Heart left ventricle (tissue), 16 donors: ENCODE data around the gene CDC16. TPM values are rescaled to one million over a fixed set of nuclear protein-coding genes. Genes with fewer than 3 reads are reported as not detected.

Source experiments
- ATAC-seq, 4 donors: fragments of 200-7000 bp; cut with Tn5 transposase; one replicate each; pipeline ENCODE4 v1.9.1; 2020 to 2022; ENCODE audit warnings: moderate library complexity in 4 of 4, mild to moderate bottlenecking in 3 of 4, moderate number of reproducible peaks in 1 of 4
- DNase-seq, 5 donors: peaks; one replicate each; pipeline ENCODE4 v3.0.0-alpha.2; 2020
- H3K27ac ChIP-seq, 12 donors: fragments of 200-600 bp; sonication (generic) in 4 of 12; one replicate each; pipeline versions ENCODE4 v1.5.0 to v1.8.0; 2016 to 2022; ENCODE audit warnings: mild to moderate bottlenecking in 2 of 12
- H3K27me3 ChIP-seq, 9 donors: fragments of 200-600 bp; sonication (generic) in 2 of 9; one replicate each; pipeline versions ENCODE4 v1.5.1 to v1.8.0; 2016 to 2022; ENCODE audit warnings: mild to moderate bottlenecking in 3 of 9
- H3K36me3 ChIP-seq, 9 donors: fragments of 200-600 bp; sonication (generic) in 2 of 9; one replicate each; pipeline versions ENCODE4 v1.5.0 to v1.8.0; 2018 to 2022; ENCODE audit warnings: mild to moderate bottlenecking in 2 of 9
- H3K4me1 ChIP-seq, 12 donors: fragments of 200-600 bp; sonication (generic) in 4 of 12; one replicate each; pipeline versions ENCODE4 v1.5.0 to v1.8.0; 2016 to 2022; ENCODE audit warnings: mild to moderate bottlenecking in 3 of 12
- H3K4me3 ChIP-seq, 12 donors: fragments of 200-600 bp; sonication (generic) in 4 of 12; one replicate each; pipeline versions ENCODE4 v1.5.0 to v1.8.0; 2017 to 2022; ENCODE audit warnings: mild to moderate bottlenecking in 9 of 12, moderate library complexity in 4 of 12
- H3K9me3 ChIP-seq, 12 donors: fragments of 200-600 bp; sonication (generic) in 4 of 12; one replicate each; pipeline versions ENCODE4 v1.5.0 to v1.8.0; 2016 to 2022; ENCODE audit warnings: mild to moderate bottlenecking in 1 of 12
- CTCF ChIP-seq, 12 donors: fragments of 200-600 bp; sonication (generic) in 4 of 12; IDR thresholded peaks; one replicate each; pipeline versions ENCODE4 v1.5.0 to v1.8.0; 2018 to 2022; ENCODE audit warnings: antibody characterized with exemption in 12 of 12, mild to moderate bottlenecking in 5 of 12
- POLR2A ChIP-seq, 2 donors: fragments of 450-650 bp; IDR thresholded peaks; one replicate each; pipeline ENCODE4 v1.6.1; 2017; ENCODE audit warnings: antibody characterized with exemption in 2 of 2, mild to moderate bottlenecking in 2 of 2, moderate library complexity in 2 of 2
- WGBS, 4 donors: extraction: QIAGEN DNeasy Blood & Tissue Kit in 2 of 4; methylation state at CpG; one replicate each; pipeline versions ENCODE4 v1.1.5 to v1.1.7; 2013 to 2018; 5-methylcytosine and 5-hydroxymethylcytosine counted together
- intact Hi-C, 10 donors: fragments of 100-400 bp; cut with DNase I; formaldehyde crosslinking; loops; one replicate each; pipeline versions ENCODE4 v1.11.1 to v1.14.2; 2022
- polyA plus RNA-seq, 2 donors: library from polyadenylated mRNA; stranded (reverse); fragments of 200-250 nt; gene quantifications; one replicate each; pipeline ENCODE4 v1.2.3, GENCODE V29; 2013
- total RNA-seq, 9 donors: library from RNA; depleted of rRNA in 2 of 9; stranded (reverse); fragments of >200 nt in 2 of 9; fragmentation: NEBNext Ultra II Directional in 3 of 9; extraction: Animal tissue kit (Norgen Biotek cat#: 25700) in 3 of 9; gene quantifications; one replicate each; pipeline versions ENCODE4 v1.1.0 to v1.2.4, GENCODE V29; 2016 to 2023
- donor health status: ischemic (EF 13 %, LVEDD 7.1; RV severe dilation, severe dysfunction).
- donor health status: healthy with polysubstance abuse.
- donor health status: DM: no; HTN: yes; CAD: no.
- donor health status: DM: no; HTN: no; CAD: no.
- donor health status: ischemic (EF 25% LVEDD 6.9; RV normal size, moderate dysfunction).
- donor health status: ischemic (EF 25% LVEDD 5.7; RV mildly dilated, moderate dysfunction).
- donor health status: healthy.
- donor health status: DM: yes; HTN: yes; CAD: no.
- donor health status: ischemic (EF 35%, LVEDD 5.7; RV mildly dilated, moderate dysfunction).
- donor health status: nonischemic (EF 11% LVEDD 7.7; RV severe dilation, severe dysfunction).
- donor health status: DM: yes; HTN: yes; CAD: no.
- donor health status: PGD.
- donor health status: ischemic (EF 29% LVEDD 5.4; RV normal size, mild dysfunction).
- donor health status: nonischemic (EF 23%, LVEDD 6.1; RV moderate dilation, normal function).

Gene CDC16
- total and polyA plus RNA-seq, 11 donors, result 20.0 to 41.7 (median 32.4) TPM

GRCh38 chr13:114311387-114311786 lies 76.7 kb downstream of the CDC16 start:
- intact Hi-C loops, result no loop called here
- Histone ChIP-seq H3K9me3 (no peaks in the 10 kb centered on the region), H3K4me3 (no peak overlapping the region), H3K4me1 (peaks cover 0 to 27% (median 17%) of the 10 kb centered on the region in 12 donors), H3K27ac (no peak overlapping the region), H3K36me3 (peaks cover 0 to 19% (median 9%) of the 10 kb centered on the region in 9 donors), H3K27me3 (no peaks in the 10 kb centered on the region)
- ATAC-seq (no peak), DNase-seq (no peak)
- TF ChIP-seq CTCF (IDR thresholded peaks at IDR 0.05) (no peak), POLR2A (IDR thresholded peaks at IDR 0.05) (no peak)

- WGBS, 4 donors, result 45 to 59% (median 50%) methylated on average over 2 of the region's 2 CpGs
- ATAC-seq (no peak), DNase-seq (no peak)
- H3K9me3 ChIP-seq, result no peaks in the 10 kb centered on the region
- no peaks in the 10 kb centered on the region for H3K27me3 ChIP-seq
- H3K4me3 ChIP-seq, result no peak overlapping the region
- H3K36me3 ChIP-seq, result peaks cover 0 to 14% (median 4%) of the 10 kb centered on the region in 9 donors
- peaks cover 0 to 31% (median 18%) of the 10 kb centered on the region in 12 donors for H3K4me1 ChIP-seq
- intact Hi-C loops, result no loop called here
- no peak overlapping the region for H3K27ac ChIP-seq
- TF ChIP-seq POLR2A (IDR thresholded peaks at IDR 0.05), result no peak
- TF ChIP-seq CTCF (IDR thresholded peaks at IDR 0.05), result no peak
Observed at GRCh38 chr13:114311908-114312307, 77.2 kb downstream of the CDC16 start.

GRCh38 chr13:114313061-114313860 lies 78.6 kb downstream of the CDC16 start:
- no peak for DNase-seq
- peak overlapping the region in 11 of 12 donors; percentile 68 to 95 (median 78) for H3K4me3 ChIP-seq
- 88 to 94% (median 91%) methylated on average over 17 of the region's 17 CpGs for WGBS, 4 donors
- peaks cover 0 to under 1% (median 0%) of the 10 kb centered on the region in 9 donors for H3K36me3 ChIP-seq
- no peak for TF ChIP-seq CTCF (IDR thresholded peaks at IDR 0.05)
- no peak for TF ChIP-seq POLR2A (IDR thresholded peaks at IDR 0.05)
- peaks cover 0 to 41% (median 23%) of the 10 kb centered on the region in 12 donors for H3K4me1 ChIP-seq
- H3K27ac ChIP-seq, result peak overlapping the region; percentile 51 to 97 (median 92)
- H3K9me3 ChIP-seq, result no peaks in the 10 kb centered on the region
- no peak for ATAC-seq
- intact Hi-C loops, result no loop called here
- no peaks in the 10 kb centered on the region for H3K27me3 ChIP-seq

GRCh38 chr13:114314074-114314912 lies 79.6 kb downstream of the CDC16 start, which contains the start of gene CHAMP1:
CHAMP1 (plus strand) TSS chr13:114314503; CDS start chr13:114323843, 9,340 bp downstream.
- DNase-seq (peak; percentile 96 to 99 (median 97)), ATAC-seq (peak; percentile 86 to 97 (median 96))
- Histone ChIP-seq H3K27me3 (no peaks in the 10 kb centered on the region), H3K27ac (peak within 1 kb of the TSS; percentile 51 to 97 (median 92)), H3K4me3 (peak within 1 kb of the TSS; percentile 68 to 95 (median 80)), H3K36me3 (no peaks in the 10 kb centered on the region), H3K4me1 (peaks cover 2 to 50% (median 33%) of the 10 kb centered on the region in 12 donors), H3K9me3 (no peaks in the 10 kb centered on the region)
- 0 to 1% (median 0%) methylated on average over 32 to 107 of the region's 107 CpGs for WGBS, 4 donors
- intact Hi-C loops, result loop anchor here in 2 of 10 donors (1.0 kb wide), 1 partner anchor 33 kb away; the partner anchor contains the start of gene UPF3A (in 2 of the 2)
- TF ChIP-seq CTCF (IDR thresholded peaks at IDR 0.05) (peak in 1 of 12 donors; percentile 9), POLR2A (IDR thresholded peaks at IDR 0.05) (peak; percentile 8 to 88)
